Psoas muscle (tissue), 8 donors: ENCODE data around the gene GPLD1. TPM values are rescaled to one million over a fixed set of nuclear protein-coding genes. Genes with fewer than 3 reads are reported as not detected.

ENCODE experiments used
- ATAC-seq, 4 donors: fragments of 200-7000 bp; cut with Tn5 transposase; one replicate each; pipeline ENCODE4 v1.9.1; 2020; ENCODE audit warnings: moderate library complexity in 3 of 4, mild to moderate bottlenecking in 2 of 4
- DNase-seq, 2 donors: peaks; one replicate each; pipeline ENCODE4 v3.0.0-alpha.2; 2020
- H3K27ac ChIP-seq: fragments of 200-600 bp; one replicate; pipeline ENCODE4 v1.8.0; 2022
- H3K27me3 ChIP-seq, 3 donors: fragments of 200-600 bp in 1 of 3; one replicate each; pipeline versions ENCODE4 v1.6.1 to v1.8.0; 2013 to 2022; ENCODE audit warnings: low read length in 2 of 3, mild to moderate bottlenecking in 2 of 3, moderate library complexity in 1 of 3; ENCODE audit not compliant: insufficient read depth in 3 of 3
- H3K36me3 ChIP-seq, 2 donors: fragments of 200-600 bp in 1 of 2; one replicate each; pipeline versions ENCODE4 v1.6.1 to v1.8.0; 2013 to 2022; ENCODE audit warnings: low read depth in 1 of 2, mild to moderate bottlenecking in 1 of 2, moderate library complexity in 1 of 2; ENCODE audit not compliant: insufficient read depth in 1 of 2
- H3K4me1 ChIP-seq: fragments of 200-600 bp; one replicate; pipeline ENCODE4 v1.8.0; 2022
- H3K4me3 ChIP-seq: fragments of 200-600 bp; one replicate; pipeline ENCODE4 v1.8.0; 2022; ENCODE audit warnings: mild to moderate bottlenecking
- H3K9me3 ChIP-seq: fragments of 200-600 bp; one replicate; pipeline ENCODE4 v1.8.0; 2022
- WGBS, 3 donors: extraction: QIAGEN DNeasy Blood & Tissue Kit; methylation state at CpG; one replicate each; pipeline versions ENCODE4 v1.1.6 to v1.1.7; 2013; 5-methylcytosine and 5-hydroxymethylcytosine counted together
- intact Hi-C, 2 donors: fragments of 100-400 bp; cut with DNase I; formaldehyde crosslinking; loops; one replicate each; pipeline versions ENCODE4 v1.11.0 to v1.14.2; 2022
- polyA plus RNA-seq, 3 donors: library from polyadenylated mRNA; stranded (reverse); fragments of 200-250 nt; gene quantifications; one replicate each; pipeline ENCODE4 v1.2.3, GENCODE V29; 2013
- total RNA-seq, 4 donors: library from RNA; stranded (reverse); fragmentation: NEBNext Ultra II Directional in 2 of 4; extraction: Animal tissue kit (Norgen Biotek cat#: 25700) in 2 of 4; gene quantifications; one replicate each; pipeline versions ENCODE4 v1.2.1 to v1.2.4, GENCODE V29; 2021 to 2023
- TF ChIP-seq, protein P1 (sequence below): fragments of 200-600 bp; IDR thresholded peaks from one replicate; pipeline ENCODE4 v1.8.0; 2022; ENCODE audit warnings: antibody characterized with exemption
- donor health status: healthy with polysubstance abuse.
- donor health status: DM: no; HTN: no; CAD: no; lungs with moderate emphysema.
- donor health status: Bipolar disorder and iron deficiency.
- donor health status: healthy.
- donor health status: DM: yes; HTN: yes; CAD: no.
- donor health status: DM: no; HTN: no; CAD: no.
- donor health status: DM: no; HTN: no; CAD: no.
- donor health status: DM: yes; HTN: yes; CAD: no.

GPLD1 gene
- total and polyA plus RNA-seq, 7 donors = 0.25 to 1.1 (median 0.38) TPM

DNA sequence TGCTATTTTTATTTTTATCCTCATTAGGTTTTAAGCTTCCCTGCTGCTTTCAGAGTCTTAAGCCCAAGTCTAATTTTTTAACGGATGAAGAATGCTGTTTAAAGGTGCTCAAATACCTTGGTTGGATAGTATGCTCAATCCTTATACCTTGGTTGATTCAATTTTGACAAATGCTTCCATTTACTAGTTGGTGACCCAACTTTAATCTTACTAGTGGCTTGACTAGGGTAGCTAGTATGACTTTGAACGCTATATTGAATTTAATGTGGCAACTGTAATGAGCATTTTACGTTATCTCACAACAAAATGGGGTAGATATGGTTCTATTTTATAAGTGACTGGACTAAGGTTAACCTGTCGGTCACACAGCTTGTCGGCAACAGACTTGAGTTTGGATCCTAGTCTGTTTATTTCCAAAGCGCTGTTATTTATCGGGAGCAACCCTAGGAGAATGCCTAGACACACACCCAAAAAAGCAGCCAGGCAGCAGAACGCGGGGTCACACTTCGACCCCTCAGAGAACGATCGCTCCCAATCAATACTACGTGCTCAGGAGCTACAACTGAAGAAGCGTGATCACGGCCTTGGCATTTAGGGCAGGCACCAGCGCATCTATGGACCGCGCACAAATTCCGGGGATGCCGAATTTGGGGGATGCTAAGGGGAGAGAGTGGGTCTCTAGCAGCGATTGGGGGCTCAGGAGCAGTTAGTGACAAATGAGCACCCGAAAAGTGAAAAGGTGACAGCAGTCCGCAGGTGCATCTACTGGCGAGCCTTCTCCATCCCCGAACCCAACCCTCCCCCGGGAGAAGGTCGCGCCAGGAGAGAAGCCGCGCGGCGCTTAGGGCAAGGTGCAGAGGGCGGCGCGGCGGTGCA lies 4.8 kb upstream of the GPLD1 start:
- intact Hi-C loops = no loop called here
- 14 to 21% (median 16%) methylated on average over 29 to 36 of the region's 36 CpGs for WGBS, 3 donors

GRCh38 chr6:24492475-24492874 lies 3.1 kb upstream of the GPLD1 start:
- Histone ChIP-seq H3K27ac (no peak overlapping the region), H3K36me3 (peaks cover 2 to 7% of the 10 kb centered on the region in 2 donors), H3K4me3 (no peak overlapping the region), H3K27me3 (no peaks in the 10 kb centered on the region), H3K9me3 (no peaks in the 10 kb centered on the region), H3K4me1 (peaks cover 31% of the 10 kb centered on the region)
- TF ChIP-seq, protein P1, sequence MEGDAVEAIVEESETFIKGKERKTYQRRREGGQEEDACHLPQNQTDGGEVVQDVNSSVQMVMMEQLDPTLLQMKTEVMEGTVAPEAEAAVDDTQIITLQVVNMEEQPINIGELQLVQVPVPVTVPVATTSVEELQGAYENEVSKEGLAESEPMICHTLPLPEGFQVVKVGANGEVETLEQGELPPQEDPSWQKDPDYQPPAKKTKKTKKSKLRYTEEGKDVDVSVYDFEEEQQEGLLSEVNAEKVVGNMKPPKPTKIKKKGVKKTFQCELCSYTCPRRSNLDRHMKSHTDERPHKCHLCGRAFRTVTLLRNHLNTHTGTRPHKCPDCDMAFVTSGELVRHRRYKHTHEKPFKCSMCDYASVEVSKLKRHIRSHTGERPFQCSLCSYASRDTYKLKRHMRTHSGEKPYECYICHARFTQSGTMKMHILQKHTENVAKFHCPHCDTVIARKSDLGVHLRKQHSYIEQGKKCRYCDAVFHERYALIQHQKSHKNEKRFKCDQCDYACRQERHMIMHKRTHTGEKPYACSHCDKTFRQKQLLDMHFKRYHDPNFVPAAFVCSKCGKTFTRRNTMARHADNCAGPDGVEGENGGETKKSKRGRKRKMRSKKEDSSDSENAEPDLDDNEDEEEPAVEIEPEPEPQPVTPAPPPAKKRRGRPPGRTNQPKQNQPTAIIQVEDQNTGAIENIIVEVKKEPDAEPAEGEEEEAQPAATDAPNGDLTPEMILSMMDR = no peak
- no peak for DNase-seq
- ATAC-seq = no peak
- intact Hi-C loops = no loop called here
- 87 to 88% (median 88%) methylated on average over 3 of the region's 3 CpGs for WGBS, 3 donors

More for the DNA sequence above, 4.8 kb upstream of the GPLD1 start:
- Histone ChIP-seq H3K4me3 (peak overlapping the region; percentile 81), H3K27me3 (no peaks in the 10 kb centered on the region), H3K27ac (peak overlapping the region; percentile 90), H3K4me1 (peaks cover 31% of the 10 kb centered on the region), H3K36me3 (peaks cover 2 to 12% of the 10 kb centered on the region in 2 donors), H3K9me3 (no peaks in the 10 kb centered on the region)
- TF ChIP-seq, protein P1 = no peak
- no peak for DNase-seq
- no peak for ATAC-seq

DNA sequence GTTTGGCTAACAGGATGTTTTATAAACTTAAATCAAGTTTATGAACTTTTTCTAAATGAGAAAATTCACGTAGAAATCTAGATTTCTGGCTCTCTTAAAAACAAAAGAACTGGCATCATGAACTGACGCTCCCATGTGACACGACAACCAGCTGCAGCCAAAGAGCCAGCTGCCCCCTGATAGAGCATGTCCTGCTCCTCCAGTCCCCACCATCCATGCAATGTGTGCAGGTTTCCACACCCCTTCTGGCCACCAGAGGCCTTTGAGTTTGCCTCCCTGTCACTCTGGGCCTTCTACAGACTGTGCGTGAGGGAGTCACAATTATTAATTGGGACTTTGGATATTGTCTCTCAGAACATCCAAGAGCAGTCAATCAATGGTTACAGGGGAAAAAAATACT lies 1.6 kb upstream of the GPLD1 start:
- H3K9me3 ChIP-seq = no peaks in the 10 kb centered on the region
- TF ChIP-seq, protein P1 = no peak
- intact Hi-C loops = no loop called here
- H3K36me3 ChIP-seq = no peaks in the 10 kb centered on the region
- no peaks in the 10 kb centered on the region for H3K27me3 ChIP-seq
- ATAC-seq = no peak
- H3K4me3 ChIP-seq = no peak overlapping the region
- peak overlapping the region; percentile 4 for H3K27ac ChIP-seq
- no peak for DNase-seq
- 57 to 88% (median 77%) methylated on average over 4 of the region's 4 CpGs for WGBS, 3 donors
- peaks cover 27% of the 10 kb centered on the region for H3K4me1 ChIP-seq

DNA sequence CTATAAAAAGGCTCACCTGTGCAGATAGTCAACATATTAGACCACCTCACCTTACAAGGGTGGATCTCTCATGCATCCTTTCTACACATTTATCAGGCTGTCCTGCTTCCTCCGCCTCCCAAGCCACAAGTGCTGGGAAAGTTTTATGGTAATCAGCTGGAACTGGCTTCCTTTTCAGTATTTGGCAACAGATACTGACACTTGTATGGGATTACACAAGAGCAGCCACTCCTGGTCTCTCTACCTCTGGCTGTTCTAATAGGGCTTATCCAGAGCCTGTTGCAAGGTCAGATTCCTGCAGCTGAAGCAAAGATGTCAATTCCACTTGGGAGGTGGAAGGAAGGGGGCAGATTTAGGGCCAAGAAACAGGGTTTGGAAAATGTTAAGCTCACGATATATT lies 503 bp upstream of the GPLD1 start:
- TF ChIP-seq, protein P1 = no peak
- H3K27ac ChIP-seq = peak overlapping the region; percentile 4
- WGBS, 3 donors = 25 to 34% (median 28%) methylated on average over 2 of the region's 2 CpGs

More for the DNA sequence above, 503 bp upstream of the GPLD1 start:
- intact Hi-C loops = no loop called here
- Histone ChIP-seq H3K27me3 (no peaks in the 10 kb centered on the region), H3K4me3 (no peak overlapping the region), H3K4me1 (peaks cover 23% of the 10 kb centered on the region), H3K36me3 (no peaks in the 10 kb centered on the region), H3K9me3 (no peaks in the 10 kb centered on the region)
- DNase-seq = no peak
- peak; percentile 77 to 90 (median 80) for ATAC-seq
